ENCODE data around the gene KIF5B.
"Not testable (repeated sequence)": the region's sequence is repeated elsewhere in the genome, so short reads cannot be mapped to it uniquely, and the experiment has no call there.

The KIF5B gene

DNA sequence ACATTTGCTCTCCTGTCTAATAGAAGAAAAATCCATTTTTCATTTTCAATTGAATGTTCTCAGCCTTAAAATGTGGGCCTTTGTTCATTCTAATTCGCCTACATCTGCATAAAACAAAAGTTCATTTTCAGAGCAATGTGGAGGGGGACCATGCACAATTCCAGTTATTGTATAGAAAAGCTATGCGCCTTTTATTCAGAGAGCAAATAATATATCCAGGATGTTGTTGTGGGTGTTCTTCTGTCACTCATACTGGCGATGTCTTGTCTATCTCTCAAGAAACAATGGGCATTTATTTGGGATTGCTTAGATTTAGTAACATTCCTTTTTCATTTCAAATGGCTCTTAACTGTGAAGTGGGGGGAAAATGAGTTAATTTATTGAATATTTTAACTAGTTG, 56.4 kb downstream of the KIF5B start:
- no peak for DNase-seq (ENCODE audit: low read depth)
- TF ChIP-seq, protein P1, sequence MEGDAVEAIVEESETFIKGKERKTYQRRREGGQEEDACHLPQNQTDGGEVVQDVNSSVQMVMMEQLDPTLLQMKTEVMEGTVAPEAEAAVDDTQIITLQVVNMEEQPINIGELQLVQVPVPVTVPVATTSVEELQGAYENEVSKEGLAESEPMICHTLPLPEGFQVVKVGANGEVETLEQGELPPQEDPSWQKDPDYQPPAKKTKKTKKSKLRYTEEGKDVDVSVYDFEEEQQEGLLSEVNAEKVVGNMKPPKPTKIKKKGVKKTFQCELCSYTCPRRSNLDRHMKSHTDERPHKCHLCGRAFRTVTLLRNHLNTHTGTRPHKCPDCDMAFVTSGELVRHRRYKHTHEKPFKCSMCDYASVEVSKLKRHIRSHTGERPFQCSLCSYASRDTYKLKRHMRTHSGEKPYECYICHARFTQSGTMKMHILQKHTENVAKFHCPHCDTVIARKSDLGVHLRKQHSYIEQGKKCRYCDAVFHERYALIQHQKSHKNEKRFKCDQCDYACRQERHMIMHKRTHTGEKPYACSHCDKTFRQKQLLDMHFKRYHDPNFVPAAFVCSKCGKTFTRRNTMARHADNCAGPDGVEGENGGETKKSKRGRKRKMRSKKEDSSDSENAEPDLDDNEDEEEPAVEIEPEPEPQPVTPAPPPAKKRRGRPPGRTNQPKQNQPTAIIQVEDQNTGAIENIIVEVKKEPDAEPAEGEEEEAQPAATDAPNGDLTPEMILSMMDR (conservative IDR thresholded peaks at IDR 0.05; ENCODE audit: low read length): no peak
- H3K4me3 ChIP-seq (ENCODE audit: low read length): no peak overlapping the region

DNA sequence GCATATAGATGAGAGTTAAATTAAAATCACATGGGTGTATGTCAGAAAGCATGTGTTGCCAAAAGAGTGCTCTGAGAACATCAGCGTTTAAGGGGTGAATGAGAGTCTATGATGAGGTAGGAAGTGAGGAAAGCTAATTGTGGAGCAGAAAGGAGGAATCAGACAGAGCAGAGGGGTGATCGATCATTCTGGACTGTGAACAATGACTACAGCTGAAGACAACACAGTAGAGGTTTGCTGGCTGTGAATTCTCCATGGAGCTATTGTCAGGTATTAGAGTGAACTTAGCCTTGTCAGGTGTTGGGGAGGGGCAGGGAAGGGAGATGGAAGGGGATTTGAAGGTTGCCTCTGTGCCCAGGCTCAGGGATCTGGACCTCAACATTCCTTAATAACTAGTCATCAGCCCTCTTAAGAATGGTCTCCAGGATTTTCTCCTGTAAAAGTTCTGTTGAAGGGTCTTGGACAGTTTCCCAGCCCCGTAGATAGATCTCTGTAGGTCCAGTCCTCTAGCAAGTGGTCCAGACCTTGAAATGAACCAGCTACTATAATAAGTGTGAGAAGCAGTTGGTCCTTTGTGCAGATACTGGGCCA, 57.1 kb downstream of the KIF5B start:
- H3K4me3 ChIP-seq (ENCODE audit: low read length): no peak overlapping the region
- TF ChIP-seq, protein P1 (conservative IDR thresholded peaks at IDR 0.05; ENCODE audit: low read length): no peak
- no peak for DNase-seq (ENCODE audit: low read depth)

DNA sequence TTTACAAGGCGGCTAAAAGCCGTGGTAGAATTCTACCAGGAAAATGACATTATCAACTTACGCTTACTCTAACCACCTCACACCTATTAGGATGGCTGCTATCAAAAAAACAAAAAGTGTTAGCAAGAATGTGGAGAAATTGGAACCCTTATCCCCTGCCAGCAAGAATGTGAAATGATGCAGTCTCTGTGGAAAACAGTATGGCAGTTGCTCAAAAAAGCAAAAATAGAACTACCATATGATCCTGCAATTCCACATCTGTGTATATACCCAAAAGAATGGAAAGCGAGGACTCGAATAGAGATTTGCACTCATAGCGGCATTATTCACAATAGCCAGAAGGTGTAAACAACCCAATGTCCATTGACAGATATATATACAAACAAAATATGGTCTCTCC, 61.3 kb downstream of the KIF5B start:
- DNase-seq (ENCODE audit: low read depth): no peak
- TF ChIP-seq, protein P1 (conservative IDR thresholded peaks at IDR 0.05; ENCODE audit: low read length): no peak
- no peak overlapping the region for H3K4me3 ChIP-seq (ENCODE audit: low read length)

DNA sequence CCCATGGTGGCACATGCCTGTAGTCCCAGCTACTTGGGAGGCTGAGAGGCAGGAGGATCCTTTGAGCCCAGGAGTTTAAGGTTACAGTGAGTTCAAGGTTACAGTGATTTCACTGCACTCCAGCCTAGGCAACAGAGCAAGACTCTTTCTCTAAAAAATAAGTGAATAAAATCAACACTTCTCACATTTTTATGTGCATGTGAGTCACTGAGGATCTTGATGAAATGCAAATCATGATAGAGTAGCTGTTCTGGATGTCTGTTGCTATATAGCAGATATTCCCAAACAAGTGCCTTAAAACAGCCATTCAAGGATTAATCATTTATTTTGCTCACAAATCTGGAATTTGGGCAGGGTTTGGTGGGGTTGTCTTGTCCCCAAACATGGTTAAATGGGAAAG, 65.3 kb downstream of the KIF5B start:
- no peak for DNase-seq (ENCODE audit: low read depth)
- no peak overlapping the region for H3K4me3 ChIP-seq (ENCODE audit: low read length)
- TF ChIP-seq, protein P1 (conservative IDR thresholded peaks at IDR 0.05; ENCODE audit: low read length): no peak

DNA sequence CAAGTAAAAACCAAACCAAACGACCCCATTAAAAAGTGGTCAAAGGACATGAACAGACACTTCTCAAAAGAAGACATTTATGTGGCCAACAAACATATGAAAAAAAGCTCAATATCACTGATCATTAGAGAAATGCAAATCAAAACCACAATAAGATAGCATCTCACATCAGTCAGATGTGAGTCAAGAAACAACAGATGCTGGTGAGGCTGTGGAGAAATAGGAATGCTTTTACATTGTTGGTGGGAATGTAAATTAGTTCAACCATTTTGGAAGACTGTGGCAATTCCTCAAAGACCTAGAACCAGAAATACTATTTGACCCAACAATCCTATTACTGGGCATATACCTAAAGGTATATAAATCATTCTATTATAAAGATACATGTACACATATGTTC, 68.4 kb downstream of the KIF5B start:
- DNase-seq (ENCODE audit: low read depth); H3K4me3 ChIP-seq (ENCODE audit: low read length): not testable (repeated sequence)

DNA sequence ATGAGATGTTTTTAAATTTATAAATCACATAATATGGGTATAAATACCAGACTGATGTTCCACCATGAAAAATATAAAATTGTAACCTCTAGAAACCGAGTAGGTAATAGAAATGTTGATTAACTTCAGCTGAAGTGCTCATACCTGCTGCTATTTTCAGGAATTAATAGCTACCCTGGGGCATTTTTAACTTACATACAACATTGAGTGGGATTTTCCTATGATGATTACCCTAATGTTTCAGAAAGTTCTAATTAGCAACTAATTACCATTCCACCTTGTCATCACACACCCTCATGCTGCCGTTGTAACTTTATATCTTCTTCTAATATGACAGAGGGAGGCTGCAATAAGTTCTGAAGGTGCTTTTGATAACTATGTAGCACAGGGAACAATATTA, 74.1 kb downstream of the KIF5B start:
- no peak for DNase-seq (ENCODE audit: low read depth)
- TF ChIP-seq, protein P1 (conservative IDR thresholded peaks at IDR 0.05; ENCODE audit: low read length): no peak
- H3K4me3 ChIP-seq (ENCODE audit: low read length): no peak overlapping the region

DNA sequence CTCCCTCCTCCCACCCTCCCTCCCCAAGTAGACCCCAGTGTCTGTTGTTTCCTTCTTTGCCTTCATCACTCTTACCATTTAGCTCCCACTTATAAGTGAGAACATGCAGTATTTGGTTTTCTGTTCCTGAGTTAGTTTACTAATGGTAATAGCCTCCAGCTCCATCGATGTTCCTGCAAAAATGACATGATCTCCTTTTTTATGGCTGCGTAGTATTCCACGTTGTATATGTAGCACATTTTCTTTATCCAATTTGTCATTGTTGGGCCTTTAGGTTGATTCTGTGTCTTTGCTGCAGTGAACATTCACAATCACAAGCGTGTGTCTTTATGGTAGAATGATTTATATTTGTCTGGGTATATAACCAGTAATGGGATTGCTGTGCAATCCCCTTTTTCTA, 75.8 kb downstream of the KIF5B start:
- TF ChIP-seq, protein P1 (conservative IDR thresholded peaks at IDR 0.05; ENCODE audit: low read length): no peak
- H3K4me3 ChIP-seq (ENCODE audit: low read length): no peak overlapping the region
- no peak for DNase-seq (ENCODE audit: low read depth)

DNA sequence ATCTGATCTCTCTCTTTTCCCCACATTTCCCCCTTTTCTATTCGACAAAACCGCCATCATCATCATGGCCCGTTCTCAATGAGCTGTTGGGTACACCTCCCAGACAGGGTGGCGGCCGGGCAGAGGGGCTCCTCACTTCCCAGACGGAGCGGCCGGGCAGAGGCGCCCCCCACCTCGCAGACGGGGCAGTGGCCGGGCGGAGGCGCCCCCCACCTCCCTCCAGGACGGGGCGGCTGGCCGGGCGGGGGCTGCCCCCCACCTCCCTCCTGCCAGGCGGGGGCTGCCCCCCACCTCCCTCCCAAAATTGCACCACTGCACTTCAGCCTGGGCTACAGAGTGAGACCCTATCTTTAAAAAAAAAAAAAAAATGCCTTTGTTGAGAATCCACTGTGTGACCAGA, 77.2 kb downstream of the KIF5B start:
- not testable (repeated sequence) for DNase-seq (ENCODE audit: low read depth); H3K4me3 ChIP-seq (ENCODE audit: low read length)
